Activated naive CD8-positive, alpha-beta T cell (primary cell): Measurements from ENCODE around the gene SRPK3.

ENCODE experiments used
- H3K27ac Mint-ChIP-seq: one replicate; pipeline ENCODE4 v1.8.0; 2021; ENCODE audit warnings: mixed read lengths
- H3K27me3 Mint-ChIP-seq: one replicate; pipeline ENCODE4 v1.8.0; 2021; ENCODE audit warnings: mixed read lengths
- H3K36me3 Mint-ChIP-seq: one replicate; pipeline ENCODE4 v1.8.0; 2021; ENCODE audit warnings: mixed read lengths
- H3K4me1 Mint-ChIP-seq: one replicate; pipeline ENCODE4 v1.8.0; 2021; ENCODE audit warnings: low read depth, mixed read lengths
- H3K4me3 Mint-ChIP-seq: one replicate; pipeline ENCODE4 v1.8.0; 2021; ENCODE audit warnings: mild to moderate bottlenecking, mixed read lengths
- H3K9me3 Mint-ChIP-seq: one replicate; pipeline ENCODE4 v1.8.0; 2021; ENCODE audit warnings: low read depth, mixed read lengths

The SRPK3 gene

DNA sequence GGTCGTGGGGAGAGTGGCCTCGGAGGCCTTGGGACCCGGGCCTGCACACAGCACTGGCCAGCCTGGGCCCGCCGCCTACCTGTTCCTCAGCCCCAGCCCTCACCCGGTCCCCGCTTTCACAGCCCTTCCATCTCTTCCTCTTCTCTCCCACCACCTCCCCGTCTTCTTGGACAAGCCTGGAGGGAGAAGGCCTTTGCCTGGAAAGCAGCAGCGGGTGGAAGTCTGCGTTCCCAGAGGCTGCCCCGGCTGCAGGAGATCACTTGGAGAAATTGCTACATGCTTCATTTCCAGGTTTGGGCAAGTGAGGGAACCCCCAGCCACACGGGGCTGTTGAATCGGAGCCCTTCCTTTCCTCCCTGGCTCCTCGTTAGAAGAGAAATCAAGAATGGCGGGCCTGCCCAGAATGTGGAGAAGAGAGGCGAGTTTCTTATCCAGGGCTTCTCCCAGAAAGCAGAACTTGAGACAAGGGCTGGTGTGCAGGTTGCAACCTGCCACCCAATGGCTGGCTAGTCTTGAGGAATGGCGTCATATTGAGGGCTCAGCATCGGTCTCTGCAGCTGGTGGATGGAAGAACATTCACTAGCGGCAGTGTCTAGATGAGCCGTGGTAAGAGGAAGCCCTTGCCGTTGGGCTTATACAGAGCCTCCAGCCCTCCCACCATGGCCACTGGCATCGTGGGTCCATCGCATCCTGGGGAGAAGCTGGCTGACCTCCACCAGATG, 50.7 kb downstream of the SRPK3 start:
- peaks cover 15% of the 10 kb centered on the region for H3K4me1 Mint-ChIP-seq
- peak overlapping the region; percentile 65 for H3K4me3 Mint-ChIP-seq

GRCh38 chrX:153832728-153833127, 51.9 kb downstream of the SRPK3 start:
- no peak overlapping the region for H3K27ac Mint-ChIP-seq
- H3K27me3 Mint-ChIP-seq, result no peaks in the 10 kb centered on the region
- H3K4me3 Mint-ChIP-seq, result no peak overlapping the region
- H3K36me3 Mint-ChIP-seq, result no peaks in the 10 kb centered on the region
- H3K9me3 Mint-ChIP-seq, result no peaks in the 10 kb centered on the region
- peaks cover 4% of the 10 kb centered on the region for H3K4me1 Mint-ChIP-seq

More for the DNA sequence above, 50.7 kb downstream of the SRPK3 start:
- H3K9me3 Mint-ChIP-seq, result no peaks in the 10 kb centered on the region
- no peaks in the 10 kb centered on the region for H3K36me3 Mint-ChIP-seq
- no peak overlapping the region for H3K27ac Mint-ChIP-seq
- no peaks in the 10 kb centered on the region for H3K27me3 Mint-ChIP-seq
